GM19438 (cell line): ENCODE data around the gene LYG1.
A peak's percentile ranks its signal among the peaks of the same experiment; 100 is the strongest.
"Not testable (repeated sequence)": the region's sequence is repeated elsewhere in the genome, so short reads cannot be mapped to it uniquely, and the experiment has no call there.

Experiments
- ATAC-seq: cut with Tn5 transposase; IDR thresholded peaks from one replicate; pipeline ENCODE4 v1.9.1; 2021; ENCODE audit warnings: low read depth; ENCODE audit not compliant: unreplicated experiment

The LYG1 gene

GRCh38 chr2:99301097-99301496 lies at the start of gene LYG1:
Gene LYG1, minus strand, starts transcription at chr2:99301197. Its CDS starts 5,527 bp downstream, at chr2:99295670.
- not testable (repeated sequence) for ATAC-seq

- ATAC-seq, result no peak
Observed at GRCh38 chr2:99350194-99350593, 49.2 kb upstream of the LYG1 start.

- no peak for ATAC-seq
Observed at GRCh38 chr2:99348173-99348572, 47.2 kb upstream of the LYG1 start.

GRCh38 chr2:99346218-99346617 lies 45.2 kb upstream of the LYG1 start:
- ATAC-seq, result no peak

- not testable (repeated sequence) for ATAC-seq
Observed at GRCh38 chr2:99345446-99345845, 44.4 kb upstream of the LYG1 start.

- no peak for ATAC-seq
Observed at GRCh38 chr2:99342536-99342935, 41.5 kb upstream of the LYG1 start.

GRCh38 chr2:99340669-99341236 lies 39.8 kb upstream of the LYG1 start:
- ATAC-seq, result no peak

- ATAC-seq, result no peak
Observed at GRCh38 chr2:99338029-99338585, 37.1 kb upstream of the LYG1 start.

- ATAC-seq, result peak; percentile 51
Observed at GRCh38 chr2:99337113-99338028, 36.4 kb upstream of the LYG1 start, which contains the start of gene EIF5B. Gene EIF5B, plus strand, starts transcription at chr2:99337389. Its CDS starts 166 bp downstream, at chr2:99337555.

GRCh38 chr2:99336804-99337112 lies 35.8 kb upstream of the LYG1 start:
- peak; percentile 8 for ATAC-seq

GRCh38 chr2:99335911-99336803 lies 35.2 kb upstream of the LYG1 start, which contains the start of gene TXNDC9:
Gene TXNDC9, minus strand, starts transcription at chr2:99336333. Its CDS starts 3,123 bp downstream, at chr2:99333210.
- peak; percentile 68 for ATAC-seq

GRCh38 chr2:99325384-99325783 lies 24.4 kb upstream of the LYG1 start:
- no peak for ATAC-seq

- not testable (repeated sequence) for ATAC-seq
Observed at GRCh38 chr2:99317873-99318200, 16.8 kb upstream of the LYG1 start.

- ATAC-seq, result no peak
Observed at GRCh38 chr2:99317161-99317872, 16.3 kb upstream of the LYG1 start.

GRCh38 chr2:99299580-99299979 lies 1.4 kb downstream of the LYG1 start:
- ATAC-seq, result no peak

GRCh38 chr2:99297994-99298393 lies 3.0 kb downstream of the LYG1 start:
- ATAC-seq, result no peak

- ATAC-seq, result no peak
Observed at GRCh38 chr2:99285526-99285925, 15.5 kb downstream of the LYG1 start.

GRCh38 chr2:99279969-99280695 lies 20.9 kb downstream of the LYG1 start:
- no peak for ATAC-seq

GRCh38 chr2:99278793-99279291 lies 22.2 kb downstream of the LYG1 start:
- no peak for ATAC-seq
